ENCODE measurements around the gene BMPR1A. TPM values are rescaled to one million over a fixed set of nuclear protein-coding genes. Genes with fewer than 3 reads are reported as not detected.
"Not testable (repeated sequence)": the region's sequence is repeated elsewhere in the genome, so short reads cannot be mapped to it uniquely, and the experiment has no call there.

Gene BMPR1A
- total and polyA plus RNA-seq, 4 donors, result 2.2 to 16.0 (median 8.9) TPM

DNA sequence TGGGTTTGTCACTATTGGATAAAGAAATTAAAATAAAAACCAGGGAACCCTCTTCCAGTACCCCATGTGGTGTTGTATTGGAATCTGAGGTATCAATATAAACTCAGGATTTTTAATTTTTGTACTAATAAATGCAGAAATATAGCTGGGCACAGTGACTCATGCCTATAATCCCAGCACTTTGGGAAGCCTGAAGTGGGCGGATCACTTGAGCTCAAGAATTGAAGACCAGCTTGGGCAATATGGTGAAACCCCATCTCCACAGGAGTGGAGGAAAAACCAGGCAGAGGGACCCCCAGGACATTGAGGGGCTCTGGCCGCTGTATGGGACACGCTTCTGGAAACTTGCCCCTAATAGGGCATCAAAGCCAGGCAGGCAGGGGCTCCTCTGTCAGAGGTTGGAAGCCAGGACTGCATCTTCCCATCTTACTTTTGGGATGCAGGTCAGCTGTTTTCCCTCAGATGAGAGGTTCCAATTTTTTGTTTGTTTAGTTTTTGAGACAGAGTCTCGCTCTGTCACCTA, 222.9 kb downstream of the BMPR1A start:
- no peaks in the 10 kb centered on the region for H3K4me1 ChIP-seq (ENCODE audit: control insufficient read depth in 4 of 4, insufficient read depth in 4 of 4, low read length in 3 of 4)
- no peak overlapping the region for H3K27ac ChIP-seq (ENCODE audit: low read depth in 1 of 2, low read length in 2 of 2)
- WGBS, result 85% methylated on average over 4 of the region's 4 CpGs
- H3K9me3 ChIP-seq (ENCODE audit: control insufficient read depth in 4 of 4, low read length in 3 of 4), result no peaks in the 10 kb centered on the region
- H3K27me3 ChIP-seq (ENCODE audit: control insufficient read depth in 4 of 4, insufficient read depth in 4 of 4, low read length in 3 of 4), result no peaks in the 10 kb centered on the region
- DNase-seq (ENCODE audit: low spot score), result no peak
- no peak overlapping the region for H3K9ac ChIP-seq (ENCODE audit: low read depth in 1 of 2, low read length in 2 of 2)
- TF ChIP-seq YY1 (IDR thresholded peaks at IDR 0.05), result no peak
- TF ChIP-seq SP1 (IDR thresholded peaks at IDR 0.05), result no peak
- TF ChIP-seq JUND (IDR thresholded peaks at IDR 0.05), result no peak
- TF ChIP-seq HNF4A (conservative IDR thresholded peaks at IDR 0.05), result no peak
- no peak for TF ChIP-seq HNF4G (IDR thresholded peaks at IDR 0.05)
- TF ChIP-seq NR2F2 (IDR thresholded peaks at IDR 0.05), result no peak
- no peak for TF ChIP-seq GABPA (IDR thresholded peaks at IDR 0.05 in 1 of 2, conservative IDR thresholded peaks at IDR 0.05 in 1 of 2)
- no peak for TF ChIP-seq RAD21 (IDR thresholded peaks at IDR 0.05)
- TF ChIP-seq, protein P1, sequence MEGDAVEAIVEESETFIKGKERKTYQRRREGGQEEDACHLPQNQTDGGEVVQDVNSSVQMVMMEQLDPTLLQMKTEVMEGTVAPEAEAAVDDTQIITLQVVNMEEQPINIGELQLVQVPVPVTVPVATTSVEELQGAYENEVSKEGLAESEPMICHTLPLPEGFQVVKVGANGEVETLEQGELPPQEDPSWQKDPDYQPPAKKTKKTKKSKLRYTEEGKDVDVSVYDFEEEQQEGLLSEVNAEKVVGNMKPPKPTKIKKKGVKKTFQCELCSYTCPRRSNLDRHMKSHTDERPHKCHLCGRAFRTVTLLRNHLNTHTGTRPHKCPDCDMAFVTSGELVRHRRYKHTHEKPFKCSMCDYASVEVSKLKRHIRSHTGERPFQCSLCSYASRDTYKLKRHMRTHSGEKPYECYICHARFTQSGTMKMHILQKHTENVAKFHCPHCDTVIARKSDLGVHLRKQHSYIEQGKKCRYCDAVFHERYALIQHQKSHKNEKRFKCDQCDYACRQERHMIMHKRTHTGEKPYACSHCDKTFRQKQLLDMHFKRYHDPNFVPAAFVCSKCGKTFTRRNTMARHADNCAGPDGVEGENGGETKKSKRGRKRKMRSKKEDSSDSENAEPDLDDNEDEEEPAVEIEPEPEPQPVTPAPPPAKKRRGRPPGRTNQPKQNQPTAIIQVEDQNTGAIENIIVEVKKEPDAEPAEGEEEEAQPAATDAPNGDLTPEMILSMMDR (IDR thresholded peaks at IDR 0.05; ENCODE audit: low read depth, low read length, missing input control), result no peak
- TF ChIP-seq FOXA1 (IDR thresholded peaks at IDR 0.05), result no peak
- H3K36me3 ChIP-seq (ENCODE audit: control insufficient read depth in 4 of 4, insufficient read depth in 3 of 4, low read depth in 1 of 4, low read length in 3 of 4), result no peaks in the 10 kb centered on the region
- no peak overlapping the region for H3K4me3 ChIP-seq (ENCODE audit: low read depth in 1 of 3, low read length in 3 of 3)

DNA sequence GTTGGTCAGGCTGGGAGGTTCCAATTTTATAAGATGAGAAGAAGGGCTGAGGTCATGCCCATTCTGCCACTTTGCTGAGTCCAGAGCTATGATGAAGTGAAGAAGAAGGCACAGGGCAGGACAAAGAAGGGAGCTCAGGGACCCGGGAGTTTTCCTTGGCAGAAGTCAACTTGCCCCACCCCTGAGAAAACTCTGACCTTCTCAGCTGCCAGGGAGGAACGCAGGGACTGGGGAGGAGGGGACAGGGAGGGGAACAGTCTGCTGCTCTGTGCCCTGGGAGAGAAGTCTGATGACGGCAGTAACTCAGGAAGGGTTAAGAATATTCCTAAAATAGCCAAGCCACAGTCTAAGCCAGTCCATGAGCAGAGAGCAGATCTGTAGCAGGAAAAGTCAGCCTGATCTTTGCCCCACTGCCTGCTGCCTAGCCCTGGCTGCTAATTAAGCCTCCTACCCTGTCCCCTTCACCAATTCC, 223.6 kb downstream of the BMPR1A start:
- DNase-seq (ENCODE audit: low spot score), result no peak
- H3K27me3 ChIP-seq (ENCODE audit: control insufficient read depth in 4 of 4, insufficient read depth in 4 of 4, low read length in 3 of 4), result no peaks in the 10 kb centered on the region
- H3K9me3 ChIP-seq (ENCODE audit: control insufficient read depth in 4 of 4, low read length in 3 of 4), result no peaks in the 10 kb centered on the region
- WGBS, result 25% methylated on average over 3 of the region's 3 CpGs
- H3K27ac ChIP-seq (ENCODE audit: low read depth in 1 of 2, low read length in 2 of 2), result no peak overlapping the region
- peak; percentile 43 for TF ChIP-seq SP1 (IDR thresholded peaks at IDR 0.05)
- TF ChIP-seq JUND (IDR thresholded peaks at IDR 0.05), result no peak
- TF ChIP-seq NR2F2 (IDR thresholded peaks at IDR 0.05), result peak; percentile 53
- no peak overlapping the region for H3K9ac ChIP-seq (ENCODE audit: low read depth in 1 of 2, low read length in 2 of 2)
- H3K36me3 ChIP-seq (ENCODE audit: control insufficient read depth in 4 of 4, insufficient read depth in 3 of 4, low read depth in 1 of 4, low read length in 3 of 4), result no peaks in the 10 kb centered on the region
- H3K4me3 ChIP-seq (ENCODE audit: low read depth in 1 of 3, low read length in 3 of 3), result no peak overlapping the region
- no peaks in the 10 kb centered on the region for H3K4me1 ChIP-seq (ENCODE audit: control insufficient read depth in 4 of 4, insufficient read depth in 4 of 4, low read length in 3 of 4)

DNA sequence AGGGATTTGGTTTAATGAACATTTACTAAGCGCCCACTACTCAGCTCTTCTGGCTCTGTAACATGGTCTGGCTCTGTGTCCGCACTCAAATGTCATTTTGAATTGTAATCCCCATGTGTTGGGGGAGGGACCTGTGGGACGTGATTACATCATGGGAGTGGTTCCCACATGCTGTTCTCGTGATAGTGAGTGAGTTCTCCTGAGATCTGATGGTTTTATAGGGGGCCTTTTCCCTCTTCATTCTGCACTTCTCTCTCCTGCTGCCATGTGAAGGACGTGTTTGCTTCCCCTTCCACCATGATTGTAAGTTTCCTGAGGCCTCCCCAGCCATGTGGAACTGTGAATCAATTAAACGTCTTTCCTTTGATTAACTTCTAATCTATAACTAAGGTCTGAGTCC, 224.6 kb downstream of the BMPR1A start:
- H3K9ac ChIP-seq (ENCODE audit: low read depth in 1 of 2, low read length in 2 of 2); DNase-seq (ENCODE audit: low spot score); H3K4me3 ChIP-seq (ENCODE audit: low read depth in 1 of 3, low read length in 3 of 3); H3K27me3 ChIP-seq (ENCODE audit: control insufficient read depth in 4 of 4, insufficient read depth in 4 of 4, low read length in 3 of 4); H3K36me3 ChIP-seq (ENCODE audit: control insufficient read depth in 4 of 4, insufficient read depth in 3 of 4, low read depth in 1 of 4, low read length in 3 of 4); H3K9me3 ChIP-seq (ENCODE audit: control insufficient read depth in 4 of 4, low read length in 3 of 4); H3K27ac ChIP-seq (ENCODE audit: low read depth in 1 of 2, low read length in 2 of 2); H3K4me1 ChIP-seq (ENCODE audit: control insufficient read depth in 4 of 4, insufficient read depth in 4 of 4, low read length in 3 of 4): not testable (repeated sequence)
- WGBS, result 90% methylated on average over 6 of the region's 6 CpGs

DNA sequence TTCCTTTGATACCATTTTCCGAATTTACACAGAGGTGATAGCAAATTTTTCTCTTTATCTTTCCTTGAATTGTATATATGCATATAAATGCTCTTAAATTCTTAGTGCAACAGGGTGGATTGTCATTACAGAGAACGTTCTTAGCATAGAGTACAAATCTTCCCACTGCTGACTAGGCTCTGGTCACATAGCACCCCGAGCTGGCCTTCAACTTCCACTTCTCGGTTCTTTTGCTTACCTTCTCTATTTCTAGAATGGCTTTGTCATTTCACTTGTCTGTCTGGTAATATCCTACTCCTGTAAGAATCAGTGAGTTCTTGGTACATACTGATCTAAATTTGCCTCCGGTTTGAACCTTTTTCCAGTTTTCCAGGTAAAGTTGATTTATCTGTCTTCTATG, 225.3 kb downstream of the BMPR1A start:
- Histone ChIP-seq H3K9ac (ENCODE audit: low read depth in 1 of 2, low read length in 2 of 2) (no peak overlapping the region), H3K27me3 (ENCODE audit: control insufficient read depth in 4 of 4, insufficient read depth in 4 of 4, low read length in 3 of 4) (no peaks in the 10 kb centered on the region), H3K36me3 (ENCODE audit: control insufficient read depth in 4 of 4, insufficient read depth in 3 of 4, low read depth in 1 of 4, low read length in 3 of 4) (no peaks in the 10 kb centered on the region), H3K9me3 (ENCODE audit: control insufficient read depth in 4 of 4, low read length in 3 of 4) (no peaks in the 10 kb centered on the region), H3K4me1 (ENCODE audit: control insufficient read depth in 4 of 4, insufficient read depth in 4 of 4, low read length in 3 of 4) (no peaks in the 10 kb centered on the region), H3K27ac (ENCODE audit: low read depth in 1 of 2, low read length in 2 of 2) (no peak overlapping the region), H3K4me3 (ENCODE audit: low read depth in 1 of 3, low read length in 3 of 3) (no peak overlapping the region)
- DNase-seq (ENCODE audit: low spot score), result no peak
- no peak for TF ChIP-seq JUND (IDR thresholded peaks at IDR 0.05)
- TF ChIP-seq FOXA1 (IDR thresholded peaks at IDR 0.05), result no peak
- no peak for TF ChIP-seq HNF4G (IDR thresholded peaks at IDR 0.05)
- TF ChIP-seq, protein P2, sequence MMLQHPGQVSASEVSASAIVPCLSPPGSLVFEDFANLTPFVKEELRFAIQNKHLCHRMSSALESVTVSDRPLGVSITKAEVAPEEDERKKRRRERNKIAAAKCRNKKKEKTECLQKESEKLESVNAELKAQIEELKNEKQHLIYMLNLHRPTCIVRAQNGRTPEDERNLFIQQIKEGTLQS (IDR thresholded peaks at IDR 0.05), result no peak
- TF ChIP-seq RXRA (IDR thresholded peaks at IDR 0.05), result no peak
- TF ChIP-seq SP1 (IDR thresholded peaks at IDR 0.05), result no peak
- no peak for TF ChIP-seq TAF1 (conservative IDR thresholded peaks at IDR 0.05)
- no peak for TF ChIP-seq YY1 (IDR thresholded peaks at IDR 0.05)
- no peak for TF ChIP-seq FOXA2 (IDR thresholded peaks at IDR 0.05)
- TF ChIP-seq ZBTB33 (IDR thresholded peaks at IDR 0.05), result no peak
- 91% methylated on average over 5 of the region's 5 CpGs for WGBS
